ENCODE data around the gene ADAMTS6. TPM values are rescaled to one million over a fixed set of nuclear protein-coding genes. Genes with fewer than 3 reads are reported as not detected.

Gene ADAMTS6
- total RNA-seq, 1 experiment from 2014 or later = 0.23 TPM

GRCh38 chr5:65279603-65280002, 202.1 kb downstream of the ADAMTS6 start:
- CTCF ChIA-PET = no interaction called here
- H3K4me3 ChIP-seq (ENCODE audit: low read depth, low read length) = no peak overlapping the region
- no peaks in the 10 kb centered on the region for H3K4me1 ChIP-seq
- H3K4me3 Mint-ChIP-seq (ENCODE audit: unreplicated experiment) = no peak overlapping the region
- BruUV-seq (replicated peaks) = no TSS peak
- no peaks in the 10 kb centered on the region for H3K36me3 Mint-ChIP-seq (ENCODE audit: insufficient read depth, unreplicated experiment)
- peaks cover 11% of the 10 kb centered on the region for H3K9me3 Mint-ChIP-seq (ENCODE audit: unreplicated experiment)
- H3K4me1 Mint-ChIP-seq (ENCODE audit: low read depth, unreplicated experiment) = no peaks in the 10 kb centered on the region
- peaks cover 4% of the 10 kb centered on the region for H3K27me3 Mint-ChIP-seq (ENCODE audit: insufficient read depth, unreplicated experiment)
- no peaks in the 10 kb centered on the region for H3K36me3 ChIP-seq (ENCODE audit: control insufficient read depth, insufficient read depth, low read length)
- no peak overlapping the region for H3K27ac Mint-ChIP-seq (ENCODE audit: unreplicated experiment)
- TF ChIP-seq CTCF (IDR thresholded peaks at IDR 0.05; ENCODE audit: insufficient read depth in 1 of 2, low read depth in 1 of 2, low read length in 1 of 2, severe bottlenecking in 1 of 2, unreplicated experiment in 1 of 2) = no peak
- no peak for DNase-seq
- H3K27me3 ChIP-seq (replicated peaks; ENCODE audit: control insufficient read depth, insufficient read depth, low read length) = no peaks in the 10 kb centered on the region
- POLR2A ChIA-PET = no interaction called here
- intact Hi-C loops (cut with micrococcal nuclease; ENCODE audit: unreplicated experiment) = loop anchor here (10.0 kb wide), 1 partner anchor 55 kb away; no protein-coding TSS in a partner anchor
- H3K9me3 ChIP-seq = no peaks in the 10 kb centered on the region

DNA sequence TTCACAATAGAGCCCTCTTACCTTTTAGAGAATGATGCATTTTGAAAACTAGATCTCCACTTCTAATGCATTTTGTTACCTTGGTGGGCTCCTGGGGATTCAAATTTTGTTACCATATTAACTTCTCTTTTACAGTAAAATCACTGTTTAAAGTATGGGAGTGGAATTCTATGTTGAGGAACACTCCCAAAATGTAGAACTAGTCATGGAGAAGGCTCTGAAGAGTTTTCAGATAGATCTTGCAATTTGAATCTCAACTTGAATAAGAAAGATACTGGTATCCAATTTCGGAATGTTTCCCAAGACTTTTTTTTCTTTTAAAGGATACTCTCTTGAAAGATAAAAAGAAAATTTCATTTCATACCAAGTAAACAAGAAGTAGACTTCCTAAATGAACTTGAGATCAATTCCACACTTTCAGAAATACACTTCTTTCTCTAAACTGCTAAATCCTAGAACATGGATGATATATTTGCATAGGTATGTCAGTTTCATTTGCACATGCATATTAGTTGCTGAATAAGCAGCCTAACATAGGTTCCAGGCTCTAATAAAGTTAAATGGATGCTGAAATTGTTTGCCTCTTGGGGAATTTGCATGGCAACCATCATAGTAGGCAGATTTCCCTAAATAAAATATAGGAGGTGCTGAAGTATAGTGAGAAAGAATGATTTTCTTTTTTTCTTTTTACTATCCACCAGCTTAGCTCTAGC, 205.4 kb downstream of the ADAMTS6 start:
- intact Hi-C loops (cut with micrococcal nuclease; ENCODE audit: unreplicated experiment) = loop anchor here (10.0 kb wide), 1 partner anchor 52 kb away; no protein-coding TSS in a partner anchor
- Histone ChIP-seq H3K36me3 (ENCODE audit: control insufficient read depth, insufficient read depth, low read length) (no peaks in the 10 kb centered on the region), H3K4me3 (ENCODE audit: low read depth, low read length) (no peak overlapping the region), H3K27me3 (replicated peaks; ENCODE audit: control insufficient read depth, insufficient read depth, low read length) (no peaks in the 10 kb centered on the region), H3K4me1 (no peaks in the 10 kb centered on the region), H3K9me3 (no peaks in the 10 kb centered on the region)
- H3K9me3 Mint-ChIP-seq (ENCODE audit: unreplicated experiment) = peaks cover 11% of the 10 kb centered on the region
- BruUV-seq (replicated peaks) = no TSS peak
- no peak overlapping the region for H3K27ac Mint-ChIP-seq (ENCODE audit: unreplicated experiment)
- H3K4me1 Mint-ChIP-seq (ENCODE audit: low read depth, unreplicated experiment) = no peaks in the 10 kb centered on the region
- no peak overlapping the region for H3K4me3 Mint-ChIP-seq (ENCODE audit: unreplicated experiment)
- no peak for DNase-seq
- H3K27me3 Mint-ChIP-seq (ENCODE audit: insufficient read depth, unreplicated experiment) = peaks cover 4% of the 10 kb centered on the region
- ChIA-PET CTCF (no interaction called here), POLR2A (no interaction called here)
- H3K36me3 Mint-ChIP-seq (ENCODE audit: insufficient read depth, unreplicated experiment) = no peaks in the 10 kb centered on the region
- TF ChIP-seq CTCF (IDR thresholded peaks at IDR 0.05; ENCODE audit: insufficient read depth in 1 of 2, low read depth in 1 of 2, low read length in 1 of 2, severe bottlenecking in 1 of 2, unreplicated experiment in 1 of 2) = no peak

GRCh38 chr5:65271906-65272305, 209.8 kb downstream of the ADAMTS6 start:
- no peaks in the 10 kb centered on the region for H3K36me3 ChIP-seq (ENCODE audit: control insufficient read depth, insufficient read depth, low read length)
- Mint-ChIP-seq H3K9me3 (ENCODE audit: unreplicated experiment) (no peaks in the 10 kb centered on the region), H3K27ac (ENCODE audit: unreplicated experiment) (no peak overlapping the region), H3K27me3 (ENCODE audit: insufficient read depth, unreplicated experiment) (peaks cover 4% of the 10 kb centered on the region), H3K36me3 (ENCODE audit: insufficient read depth, unreplicated experiment) (no peaks in the 10 kb centered on the region), H3K4me1 (ENCODE audit: low read depth, unreplicated experiment) (no peaks in the 10 kb centered on the region), H3K4me3 (ENCODE audit: unreplicated experiment) (no peak overlapping the region)
- no peaks in the 10 kb centered on the region for H3K9me3 ChIP-seq
- BruUV-seq (replicated peaks) = no TSS peak
- TF ChIP-seq CTCF (IDR thresholded peaks at IDR 0.05; ENCODE audit: insufficient read depth in 1 of 2, low read depth in 1 of 2, low read length in 1 of 2, severe bottlenecking in 1 of 2, unreplicated experiment in 1 of 2) = no peak
- ChIA-PET POLR2A (no interaction called here), CTCF (no interaction called here)
- H3K4me3 ChIP-seq (ENCODE audit: low read depth, low read length) = no peak overlapping the region
- DNase-seq = no peak
- no peaks in the 10 kb centered on the region for H3K27me3 ChIP-seq (replicated peaks; ENCODE audit: control insufficient read depth, insufficient read depth, low read length)
- no peaks in the 10 kb centered on the region for H3K4me1 ChIP-seq
- intact Hi-C loops (cut with micrococcal nuclease; ENCODE audit: unreplicated experiment) = loop anchor here (10.0 kb wide), 1 partner anchor 47 kb away; no protein-coding TSS in a partner anchor
